ENCODE results near the gene ATXN1. TPM values are rescaled to one million over a fixed set of nuclear protein-coding genes. Genes with fewer than 3 reads are reported as not detected.

Gene ATXN1
- total RNA-seq, 1 experiment from 2014 or later: 5.6 TPM

DNA sequence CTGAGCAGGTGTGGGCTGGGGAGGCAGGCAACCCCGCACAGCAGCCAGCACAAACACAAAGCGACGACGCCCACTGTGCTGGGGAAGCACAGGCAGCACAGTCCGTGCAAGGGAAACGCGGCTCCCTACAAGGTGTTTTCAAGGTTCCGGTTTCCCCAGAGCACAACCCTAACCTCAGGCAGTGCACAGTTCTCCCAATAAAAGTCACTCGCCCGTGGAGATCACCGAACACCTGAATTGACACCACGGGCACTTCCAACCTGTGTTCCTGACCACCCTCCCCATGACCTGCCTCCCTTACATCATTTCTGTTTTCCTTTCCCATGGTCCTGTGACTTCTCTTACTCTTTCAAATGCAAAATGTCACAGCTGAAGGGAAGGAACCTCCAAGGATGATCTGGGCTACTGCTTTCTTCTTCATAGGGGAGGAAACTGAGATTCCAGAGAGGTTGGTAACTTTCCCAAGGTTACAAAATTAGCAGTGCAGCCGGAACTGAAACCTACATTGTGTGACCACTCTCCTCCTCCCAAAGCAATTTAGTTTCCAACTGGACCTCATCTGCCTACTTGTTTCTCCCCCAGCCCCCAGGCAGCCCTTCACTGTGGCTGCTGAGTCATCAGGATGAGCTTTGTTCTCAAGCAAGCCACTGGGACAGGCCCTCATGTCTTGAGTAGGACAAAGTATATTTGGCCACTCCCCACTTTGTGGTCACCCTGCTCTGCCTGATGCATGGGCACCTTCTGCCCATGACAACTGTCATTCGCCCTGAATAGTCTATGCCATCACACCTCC is 125.3 kb downstream of the ATXN1 start:
- Histone ChIP-seq H2BK5ac (ENCODE audit: insufficient read length, low read length) (no peak overlapping the region), H4K8ac (replicated peaks; ENCODE audit: insufficient read length, low read depth, low read length) (no peak overlapping the region), H3K9ac (ENCODE audit: extremely low read depth, insufficient read length, low read length) (no peak overlapping the region), H3K27me3 (ENCODE audit: insufficient read depth, low read length) (no peaks in the 10 kb centered on the region), H3K9me3 (ENCODE audit: control insufficient read depth, low read depth, low read length) (no peaks in the 10 kb centered on the region), H3K14ac (ENCODE audit: insufficient read depth, low read length) (no peak overlapping the region), H4K20me1 (ENCODE audit: control insufficient read depth, insufficient read depth, insufficient read length) (no peaks in the 10 kb centered on the region), H3K23ac (ENCODE audit: insufficient read length, low read depth, low read length) (no peak overlapping the region), H2BK120ac (ENCODE audit: low read depth, low read length, poor library complexity, severe bottlenecking) (no peak overlapping the region), H3K56ac (ENCODE audit: insufficient read length, low read depth, low read length) (no peak overlapping the region), H2BK20ac (ENCODE audit: low read depth, low read length, poor library complexity, severe bottlenecking) (no peak overlapping the region), H3K4ac (ENCODE audit: low read depth, low read length) (no peak overlapping the region), H3K79me1 (ENCODE audit: insufficient read depth, low read depth, low read length, poor library complexity, severe bottlenecking) (no peaks in the 10 kb centered on the region), H3K23me2 (ENCODE audit: insufficient read length, low read depth, low read length, poor library complexity, severe bottlenecking) (no peaks in the 10 kb centered on the region), H4K91ac (ENCODE audit: insufficient read length, low read depth, low read length) (no peak overlapping the region), H3K27ac (ENCODE audit: insufficient read length, low read depth, low read length) (no peak overlapping the region), H3K4me1 (ENCODE audit: insufficient read depth, low read length) (peaks cover 4% of the 10 kb centered on the region; the same call in 1 of the 2 replicates), H2AK5ac (ENCODE audit: insufficient read length, low read length) (no peak overlapping the region), H2AFZ (ENCODE audit: low read length) (no peak overlapping the region), H2BK12ac (ENCODE audit: insufficient read length, low read depth, low read length) (no peak overlapping the region), H3K79me2 (ENCODE audit: insufficient read depth, low read length) (no peaks in the 10 kb centered on the region), H3T11ph (ENCODE audit: low read length) (no peak overlapping the region), H3K4me2 (ENCODE audit: insufficient read depth, insufficient read length, low read length) (peak overlapping the region; percentile 0), H2BK15ac (ENCODE audit: low read depth, low read length) (no peak overlapping the region), H3K18ac (ENCODE audit: insufficient read length, low read depth, low read length) (no peak overlapping the region), H4K5ac (ENCODE audit: insufficient read length, low read depth, low read length) (no peak overlapping the region)
- Mint-ChIP-seq H3K27ac (peak overlapping the region in 2 of 3 experiments; percentile 64 to 91; a peak in 5 of 7 replicates), H3K4me3 (peak overlapping the region; percentile 28 to 37; a peak in 4 of 5 replicates), H3K4me1 (peaks cover 22% of the 10 kb centered on the region in 2 experiments), H3K36me3 (ENCODE audit: insufficient read depth in 1 of 3, low read depth in 3 of 3) (peaks cover 0 to 9% (median 7%) of the 10 kb centered on the region in 3 experiments; a peak in 2 of 7 replicates), H3K27me3 (ENCODE audit: low read depth) (no peaks in the 10 kb centered on the region), H3K9me3 (peaks cover 4 to 8% of the 10 kb centered on the region in 2 experiments; a peak in 4 of 5 replicates)
- no CpG with 5 or more reads among the region's 14 CpGs for WGBS (ENCODE audit: extremely low coverage, insufficient read length, low lambda C conversion rate)
- peak; percentile 48 for DNase-seq
- TF ChIP-seq, protein P1, sequence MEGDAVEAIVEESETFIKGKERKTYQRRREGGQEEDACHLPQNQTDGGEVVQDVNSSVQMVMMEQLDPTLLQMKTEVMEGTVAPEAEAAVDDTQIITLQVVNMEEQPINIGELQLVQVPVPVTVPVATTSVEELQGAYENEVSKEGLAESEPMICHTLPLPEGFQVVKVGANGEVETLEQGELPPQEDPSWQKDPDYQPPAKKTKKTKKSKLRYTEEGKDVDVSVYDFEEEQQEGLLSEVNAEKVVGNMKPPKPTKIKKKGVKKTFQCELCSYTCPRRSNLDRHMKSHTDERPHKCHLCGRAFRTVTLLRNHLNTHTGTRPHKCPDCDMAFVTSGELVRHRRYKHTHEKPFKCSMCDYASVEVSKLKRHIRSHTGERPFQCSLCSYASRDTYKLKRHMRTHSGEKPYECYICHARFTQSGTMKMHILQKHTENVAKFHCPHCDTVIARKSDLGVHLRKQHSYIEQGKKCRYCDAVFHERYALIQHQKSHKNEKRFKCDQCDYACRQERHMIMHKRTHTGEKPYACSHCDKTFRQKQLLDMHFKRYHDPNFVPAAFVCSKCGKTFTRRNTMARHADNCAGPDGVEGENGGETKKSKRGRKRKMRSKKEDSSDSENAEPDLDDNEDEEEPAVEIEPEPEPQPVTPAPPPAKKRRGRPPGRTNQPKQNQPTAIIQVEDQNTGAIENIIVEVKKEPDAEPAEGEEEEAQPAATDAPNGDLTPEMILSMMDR (conservative IDR thresholded peaks at IDR 0.05): no peak
